ENCODE measurements around the gene LAMTOR4. TPM values are rescaled to one million over a fixed set of nuclear protein-coding genes. Genes with fewer than 3 reads are reported as not detected.

Gene LAMTOR4
- total and polyA plus RNA-seq, 2 donors (not counting 1 experiment from before 2014, with no cell fraction given), result 214 to 448 TPM

DNA sequence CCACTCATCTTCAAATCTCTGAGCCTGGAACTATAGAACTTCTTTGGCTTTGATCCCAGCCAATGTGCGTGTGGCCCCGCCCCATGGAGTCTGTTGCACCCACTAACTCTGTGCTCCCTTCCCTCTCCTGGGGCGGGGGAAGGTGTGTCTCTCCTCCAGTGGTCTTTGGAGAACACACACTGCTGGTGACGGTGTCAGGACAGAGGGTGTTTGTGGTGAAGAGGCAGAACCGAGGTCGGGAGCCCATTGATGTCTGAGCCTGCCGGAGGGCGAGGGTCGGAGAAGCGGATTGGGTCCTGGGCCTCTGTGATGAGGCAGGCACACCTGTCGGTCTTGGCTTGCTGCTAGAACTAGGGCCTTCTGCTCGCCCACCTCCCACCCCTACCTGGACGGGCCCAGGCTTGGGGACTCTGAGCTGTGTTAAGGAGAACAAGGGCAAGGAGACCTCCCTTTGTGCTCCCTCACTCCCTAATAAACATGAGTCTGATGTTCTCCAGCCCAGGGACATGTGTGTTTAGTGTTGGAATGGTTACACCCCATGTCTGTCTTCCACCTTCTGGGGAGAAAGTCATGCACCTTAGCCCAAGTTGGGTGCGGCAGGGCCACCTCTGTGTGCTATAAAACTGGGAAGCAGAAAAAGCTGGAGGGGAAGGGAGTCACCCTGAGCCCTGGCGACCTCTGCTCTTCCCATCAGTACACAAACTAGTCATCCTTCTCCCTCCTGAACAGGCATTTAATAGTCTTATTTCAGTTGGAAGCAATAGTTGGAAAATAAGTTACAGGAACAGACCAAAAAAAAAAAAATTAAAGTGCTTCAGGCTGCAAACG lies 5.2 kb downstream of the LAMTOR4 start:
- H3K79me2 ChIP-seq (ENCODE audit: control insufficient read depth, insufficient read depth, low read length), result peaks cover 64% of the 10 kb centered on the region
- no peaks in the 10 kb centered on the region for H3K9me3 Mint-ChIP-seq (ENCODE audit: insufficient read depth)
- H2AFZ ChIP-seq (ENCODE audit: insufficient read depth, low read depth, low read length, poor library complexity, severe bottlenecking), result no peak overlapping the region
- H4K20me1 ChIP-seq (ENCODE audit: control insufficient read depth, insufficient read depth, low read length, poor library complexity, severe bottlenecking), result peaks cover 28% of the 10 kb centered on the region
- H3K4me2 ChIP-seq (replicated peaks; ENCODE audit: low read depth, low read length, poor library complexity, severe bottlenecking), result no peak overlapping the region
- no peak overlapping the region for H3K9ac ChIP-seq (ENCODE audit: low read length)
- TF ChIP-seq EZH2 (IDR thresholded peaks at IDR 0.05; ENCODE audit: borderline replicate concordance, insufficient read depth, low read depth, low read length, poor library complexity, severe bottlenecking) (no peak), CTCF (IDR thresholded peaks at IDR 0.05) (no peak)
- intact Hi-C loops (cut with micrococcal nuclease), result no loop called here
- H3K9me3 ChIP-seq (ENCODE audit: control extremely low read depth in 1 of 3, control insufficient read depth in 2 of 3, insufficient read depth in 1 of 3, low read length in 2 of 3), result no peaks in the 10 kb centered on the region
- ATAC-seq (ENCODE audit: low read depth) (no peak), DNase-seq (no peak)
- ChIA-PET POLR2A (no interaction called here), CTCF (interaction anchor here (0.8 to 1.1 kb wide), 2 partner anchors 15 to 64 kb away, joined by 3 read pairs; no protein-coding TSS in a partner anchor)
- peaks cover 41 to 58% of the 10 kb centered on the region in 2 donors for H3K4me1 ChIP-seq (ENCODE audit: control insufficient read depth in 2 of 2, insufficient read depth in 2 of 2, low read length in 2 of 2)
- H3K4me3 Mint-ChIP-seq, result no peak overlapping the region
- peak overlapping the region in 1 of 2 donors; percentile 25 for H3K27ac ChIP-seq (ENCODE audit: low read length in 2 of 2)
- 98% methylated on average over 6 of the region's 16 CpGs for WGBS (ENCODE audit: insufficient coverage)
- H3K27me3 ChIP-seq (replicated peaks in 1 of 4; ENCODE audit: control extremely low read depth in 1 of 4, control insufficient read depth in 3 of 4, insufficient read depth in 4 of 4, low read length in 3 of 4), result no peaks in the 10 kb centered on the region
- H3K36me3 ChIP-seq (replicated peaks in 1 of 2; ENCODE audit: control extremely low read depth in 1 of 2, control insufficient read depth in 1 of 2, extremely low read depth in 1 of 2, insufficient read depth in 2 of 2, low read length in 1 of 2), result peaks cover 0 to 54% of the 10 kb centered on the region in 2 experiments
- H3K27ac Mint-ChIP-seq, result peak overlapping the region; percentile 59
- no peaks in the 10 kb centered on the region for H3K27me3 Mint-ChIP-seq
- peaks cover 57% of the 10 kb centered on the region for H3K4me1 Mint-ChIP-seq
- no peak overlapping the region for H3K4me3 ChIP-seq (ENCODE audit: control extremely low read depth in 1 of 5, extremely low read depth in 1 of 5, insufficient read depth in 1 of 5, low read depth in 2 of 5, low read length in 4 of 5)
